OCI-LY7 (cell line): ENCODE measurements around the gene ISG20L2. TPM values are rescaled to one million over a fixed set of nuclear protein-coding genes. Genes with fewer than 3 reads are reported as not detected.

ENCODE experiments used
- BruUV-seq: library from RNA; stranded (reverse); fragments of 400-500 nt; replicated peaks from 2 replicates; lab custom pipeline; 2021; lab: Mats Ljungman, UMichigan
- CTCF ChIA-PET: fragments of 300-600 bp; sonication (Branson Sonifier 250); formaldehyde crosslinking; loops from one replicate; lab custom pipeline; 2022; ENCODE audit warnings: antibody characterized with exemption; ENCODE audit not compliant: unreplicated experiment; lab: Charles Lee
- POLR2A ChIA-PET: fragments of 300-600 bp; sonication (Branson Sonifier 250); formaldehyde crosslinking; loops from one replicate; lab custom pipeline; 2022; ENCODE audit warnings: antibody characterized with exemption; lab: Charles Lee
- DNase-seq: peaks from one replicate; pipeline ENCODE4 v3.0.0-alpha.2; 2015; ENCODE audit warnings: low spot score
- H2AFZ ChIP-seq: fragments of 200-600 bp; sonication (generic), shearing (Covaris generic); 2 replicates; pipeline ENCODE4 v1.6.1; 2014; ENCODE audit warnings: mild to moderate bottlenecking, antibody characterized with exemption, low read length, moderate library complexity
- H3K27ac ChIP-seq: fragments of 200-600 bp; sonication (generic); 2 replicates; pipeline ENCODE4 v1.5.1; 2014; ENCODE audit warnings: mixed run types, low read depth, mild to moderate bottlenecking, moderate library complexity, low read length, inconsistent platforms; ENCODE audit not compliant: poor library complexity, severe bottlenecking
- H3K36me3 ChIP-seq: fragments of 200-600 bp; sonication (generic); 2 replicates; pipeline ENCODE4 v1.6.1; 2014; ENCODE audit warnings: mild to moderate bottlenecking, antibody characterized with exemption, low read length, moderate library complexity, mixed read lengths; ENCODE audit not compliant: insufficient read depth
- H3K4me1 ChIP-seq: fragments of 200-600 bp; sonication (generic); 2 replicates; pipeline ENCODE4 v1.5.1; 2014; ENCODE audit warnings: mild to moderate bottlenecking, low read length; ENCODE audit not compliant: insufficient read depth, poor library complexity, severe bottlenecking
- H3K4me2 ChIP-seq: fragments of 200-600 bp; sonication (generic); 2 replicates; pipeline ENCODE4 v1.6.1; 2014; ENCODE audit warnings: mild to moderate bottlenecking, low read length
- H3K4me3 ChIP-seq: fragments of 200-600 bp; sonication (generic); 2 replicates; pipeline ENCODE4 v1.5.1; 2014; ENCODE audit warnings: mild to moderate bottlenecking, low read depth, low read length; ENCODE audit not compliant: poor library complexity, severe bottlenecking
- H3K79me2 ChIP-seq: fragments of 200-600 bp; sonication (generic); 2 replicates; pipeline ENCODE4 v1.6.1; 2016; ENCODE audit warnings: low read depth, mild to moderate bottlenecking, low read length, moderate library complexity, mixed read lengths; ENCODE audit not compliant: insufficient read depth
- H3K9me2 ChIP-seq: fragments of 200-600 bp; sonication (generic); 2 replicates; pipeline ENCODE4 v1.6.1; 2016; ENCODE audit warnings: mild to moderate bottlenecking, low read length, mixed read lengths; ENCODE audit not compliant: insufficient read depth
- H3K9me3 ChIP-seq: fragments of 200-600 bp; sonication (generic); 2 replicates; pipeline ENCODE4 v1.6.1; 2014; ENCODE audit warnings: mild to moderate bottlenecking, mixed run types, low read length, mixed read lengths
- H4K20me1 ChIP-seq: fragments of 200-600 bp; sonication (generic); 2 replicates; pipeline ENCODE4 v1.6.1; 2014; ENCODE audit warnings: mild to moderate bottlenecking, antibody characterized with exemption, low read length, moderate library complexity, mixed read lengths; ENCODE audit not compliant: insufficient read depth
- CTCF ChIP-seq: fragments of 200-600 bp; sonication (generic); conservative IDR thresholded peaks from 2 replicates; pipeline ENCODE4 v1.5.1; 2014; ENCODE audit warnings: mild to moderate bottlenecking, antibody characterized with exemption, low read length, moderate library complexity, mixed read lengths
- EZH2phosphoT487 ChIP-seq: fragments of 200-600 bp; sonication (generic); IDR thresholded peaks from 2 replicates; pipeline ENCODE4 v1.6.1; 2018; ENCODE audit warnings: low read depth, borderline replicate concordance, mild to moderate bottlenecking, mixed run types, antibody characterized with exemption, low read length, moderate library complexity, mixed read lengths
- intact Hi-C: fragments of 100-400 bp; cut with micrococcal nuclease; formaldehyde crosslinking; loops from one replicate; pipeline ENCODE4 v1.10.0; 2022; ENCODE audit not compliant: unreplicated experiment
- total RNA-seq, 2 experiments: library from RNA; depleted of rRNA in 1 of 2; stranded (reverse); fragments of >200 nt in 1 of 2; shearing (Covaris generic) in 1 of 2; gene quantifications; 2 replicates each; pipeline ENCODE4 v1.2.3, GENCODE V29; 2014 to 2022

ISG20L2 gene
- total RNA-seq, 2 experiments from 2014 or later, result 37.9 to 74.1 TPM

DNA sequence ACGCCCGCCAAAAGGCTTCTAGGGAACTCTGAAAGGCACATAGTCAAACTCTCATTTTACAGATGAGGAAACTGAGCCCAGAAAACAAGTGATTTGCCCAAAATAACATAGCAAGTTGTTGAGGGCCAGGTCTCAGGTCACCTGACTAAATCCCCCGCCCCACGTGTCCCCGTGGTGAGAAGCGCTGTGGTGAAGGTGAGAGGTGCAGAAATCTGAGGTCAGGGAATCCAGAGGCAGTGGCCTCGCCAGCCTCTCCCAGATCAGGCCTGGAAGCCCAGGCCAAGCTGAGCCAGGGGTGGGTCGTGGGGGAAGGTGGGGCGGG lies 17.8 kb upstream of the ISG20L2 start:
- CTCF ChIA-PET, result no interaction called here
- POLR2A ChIA-PET, result no interaction called here
- no peaks in the 10 kb centered on the region for H3K9me3 ChIP-seq
- peaks cover 50% of the 10 kb centered on the region for H3K4me1 ChIP-seq
- no peaks in the 10 kb centered on the region for H3K9me2 ChIP-seq
- H3K36me3 ChIP-seq, result peaks cover 85% of the 10 kb centered on the region
- TF ChIP-seq EZH2phosphoT487 (no peak), CTCF (no peak)
- peaks cover 60% of the 10 kb centered on the region for H3K79me2 ChIP-seq
- H3K4me3 ChIP-seq, result peak overlapping the region; percentile 85
- H3K27ac ChIP-seq, result peak overlapping the region; percentile 76
- no TSS peak for BruUV-seq
- no peak overlapping the region for H2AFZ ChIP-seq
- DNase-seq, result no peak
- peak overlapping the region; percentile 79 for H3K4me2 ChIP-seq
- intact Hi-C loops, result no loop called here
- H4K20me1 ChIP-seq, result peaks cover 9% of the 10 kb centered on the region; the same call in 1 of the 2 replicates

DNA sequence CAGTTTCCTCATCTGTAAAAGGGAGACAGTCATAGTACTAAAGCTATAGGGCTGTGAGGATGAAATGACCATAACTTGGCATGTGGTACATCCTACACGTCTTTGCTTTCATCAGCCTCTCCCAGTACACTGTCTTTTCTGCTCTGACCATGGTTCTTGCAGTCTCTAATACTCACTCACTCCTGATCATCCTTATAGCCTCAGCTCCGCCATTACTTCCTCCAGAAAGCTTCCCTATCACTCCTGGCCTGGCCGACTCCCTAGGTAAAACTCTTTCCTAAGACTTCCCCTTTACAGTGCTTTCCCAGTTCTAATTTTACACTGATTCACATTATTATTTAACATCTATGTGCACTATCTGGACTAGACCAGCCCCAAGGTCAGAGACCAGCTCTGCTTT lies 17.3 kb upstream of the ISG20L2 start:
- intact Hi-C loops, result no loop called here
- Histone ChIP-seq H3K4me1 (peaks cover 51% of the 10 kb centered on the region), H4K20me1 (peaks cover 9% of the 10 kb centered on the region; the same call in 1 of the 2 replicates), H3K79me2 (peaks cover 57% of the 10 kb centered on the region), H3K4me2 (peak overlapping the region; percentile 79), H2AFZ (no peak overlapping the region), H3K27ac (peak overlapping the region; percentile 76), H3K9me3 (no peaks in the 10 kb centered on the region), H3K36me3 (peaks cover 83% of the 10 kb centered on the region), H3K9me2 (no peaks in the 10 kb centered on the region), H3K4me3 (no peak overlapping the region)
- ChIA-PET CTCF (no interaction called here), POLR2A (no interaction called here)
- TF ChIP-seq EZH2phosphoT487 (no peak), CTCF (no peak)
- BruUV-seq, result no TSS peak
- no peak for DNase-seq

DNA sequence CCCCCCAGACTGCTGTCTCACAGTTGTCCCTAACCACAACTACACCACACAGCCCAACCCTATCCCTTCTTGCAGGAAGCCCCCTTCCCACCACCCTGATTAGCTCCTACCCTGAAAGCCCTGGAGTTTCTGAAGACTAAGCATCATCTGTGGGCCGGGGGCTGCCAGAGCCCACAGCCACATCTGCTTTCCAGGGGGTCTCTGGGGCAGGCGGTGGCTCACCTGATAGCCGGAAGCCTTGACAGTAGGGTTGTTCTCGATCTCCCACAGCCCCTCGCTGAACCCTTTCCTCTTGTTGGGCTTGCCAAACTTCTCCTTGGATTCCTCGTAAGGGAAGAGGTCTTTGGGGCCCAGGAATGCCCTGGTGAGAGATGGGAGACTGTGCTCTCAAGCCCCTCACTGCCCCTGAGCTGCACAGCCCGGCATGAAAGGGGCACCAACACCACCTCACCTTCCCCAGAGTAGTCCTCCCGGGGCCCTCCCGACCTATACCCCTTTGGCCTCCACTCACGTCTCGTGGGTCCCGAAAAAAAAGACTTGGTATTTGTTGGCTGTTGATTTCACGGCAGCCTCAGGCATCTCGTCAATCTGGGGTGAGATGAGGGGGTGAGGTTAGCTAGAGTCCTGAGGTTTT lies 16.3 kb upstream of the ISG20L2 start:
- no peak for TF ChIP-seq CTCF
- TF ChIP-seq EZH2phosphoT487, result no peak
- H3K27ac ChIP-seq, result no peak overlapping the region
- no peaks in the 10 kb centered on the region for H3K9me2 ChIP-seq
- intact Hi-C loops, result no loop called here
- no peak overlapping the region for H3K4me2 ChIP-seq
- peaks cover 53% of the 10 kb centered on the region for H3K4me1 ChIP-seq
- peaks cover 55% of the 10 kb centered on the region for H3K79me2 ChIP-seq
- ChIA-PET CTCF (no interaction called here), POLR2A (no interaction called here)
- no peak overlapping the region for H3K4me3 ChIP-seq
- no peaks in the 10 kb centered on the region for H3K9me3 ChIP-seq
- peaks cover 9% of the 10 kb centered on the region; the same call in 1 of the 2 replicates for H4K20me1 ChIP-seq
- H2AFZ ChIP-seq, result no peak overlapping the region
- BruUV-seq, result no TSS peak
- no peak for DNase-seq
- peaks cover 78% of the 10 kb centered on the region for H3K36me3 ChIP-seq
